Gastrocnemius medialis (tissue), 4 donors: Measurements from ENCODE around the gene ZMIZ2. TPM values are rescaled to one million over a fixed set of nuclear protein-coding genes. Genes with fewer than 3 reads are reported as not detected.
A peak's percentile ranks its signal among the peaks of the same experiment; 100 is the strongest.

Source experiments
- ATAC-seq, 2 donors: fragments of 150-250 bp; one replicate each; pipeline ENCODE4 v1.9.1; 2016
- DNase-seq, 2 donors: peaks; one replicate each; pipeline ENCODE4 v3.0.0-alpha.2; 2019
- H3K27ac ChIP-seq, 4 donors: fragments of 200-600 bp; sonication (generic); 1 replicate in 1 of 4; 2 replicates in 3 of 4; pipeline ENCODE4 v1.5.1; 2016 to 2018; ENCODE audit warnings: mild to moderate bottlenecking in 2 of 4, moderate library complexity in 1 of 4
- H3K27me3 ChIP-seq, 3 donors: fragments of 200-600 bp; sonication (generic) in 2 of 3; 1 replicate in 1 of 3; 2 replicates in 2 of 3; pipeline versions ENCODE4 v1.5.1 to v1.6.0; 2016 to 2019; ENCODE audit warnings: mild to moderate bottlenecking in 1 of 3, moderate library complexity in 1 of 3
- H3K36me3 ChIP-seq, 2 donors: fragments of 200-600 bp; sonication (generic) in 1 of 2; one replicate each; pipeline ENCODE4 v1.5.1; 2017 to 2018
- H3K4me1 ChIP-seq, 2 donors: fragments of 200-600 bp; sonication (generic) in 1 of 2; one replicate each; pipeline ENCODE4 v1.5.1; 2016 to 2017; ENCODE audit warnings: mild to moderate bottlenecking in 2 of 2
- H3K4me3 ChIP-seq, 4 donors: fragments of 200-600 bp; sonication (generic) in 3 of 4; 1 replicate in 1 of 4; 2 replicates in 3 of 4; pipeline ENCODE4 v1.5.1; 2016 to 2019; ENCODE audit warnings: mild to moderate bottlenecking in 2 of 4
- H3K9me3 ChIP-seq, 3 donors: fragments of 200-600 bp; sonication (generic) in 2 of 3; 1 replicate in 1 of 3; 2 replicates in 2 of 3; pipeline ENCODE4 v1.5.1; 2016 to 2019
- CTCF ChIP-seq, 5 experiments: fragments of 450-650 bp in 3 of 5; fragments of 200-600 bp in 2 of 5; sonication (generic) in 2 of 5; IDR thresholded peaks in 4 of 5; conservative IDR thresholded peaks in 1 of 5; 1 replicate in 4 of 5; 2 replicates in 1 of 5; pipeline ENCODE4 v1.5.1; 2016 to 2019; ENCODE audit warnings: antibody characterized with exemption in 5 of 5, mild to moderate bottlenecking in 3 of 5, moderate library complexity in 3 of 5
- POLR2A ChIP-seq, 2 donors: fragments of 450-650 bp; IDR thresholded peaks; one replicate each; pipeline ENCODE4 v1.6.1; 2017; ENCODE audit warnings: antibody characterized with exemption in 2 of 2, mild to moderate bottlenecking in 2 of 2, moderate library complexity in 2 of 2
- in situ Hi-C, 4 donors: fragments of 200-750 bp; cut with MboI; loops; one replicate each; pipeline versions ENCODE4 v1.15.0 to v1.8.0; 2017; ENCODE audit warnings: low sequenced_read_pairs in 4 of 4
- intact Hi-C: fragments of 100-400 bp; cut with DNase I; formaldehyde crosslinking; loops from one replicate; pipeline ENCODE4 v1.15.1; 2023; ENCODE audit warnings: low total_unique reads
- total RNA-seq, 4 donors: library from RNA; depleted of rRNA; stranded (reverse); fragments of >200 nt; gene quantifications; one replicate each; pipeline versions ENCODE4 v1.1.0 to v1.2.3, GENCODE V29; 2016

ZMIZ2 gene
- total RNA-seq, 4 donors from 2014 or later = 10.7 to 19.8 (median 14.0) TPM

- ATAC-seq (no peak), DNase-seq (peak in 1 of 2 donors; percentile 2)
- in situ Hi-C loops (loop anchor here in 1 of 4 donors (25.0 kb wide), 1 partner anchor 118 kb away; the partner anchor contains the start of gene TMED4), intact Hi-C loops (no loop called here)
- TF ChIP-seq POLR2A (IDR thresholded peaks at IDR 0.05) = no peak
- TF ChIP-seq CTCF (IDR thresholded peaks at IDR 0.05 in 4 of 5, conservative IDR thresholded peaks at IDR 0.05 in 1 of 5) = no peak
- Histone ChIP-seq H3K36me3 (peaks cover 1 to 67% of the 10 kb centered on the region in 2 donors), H3K27me3 (no peaks in the 10 kb centered on the region), H3K4me1 (peaks cover 5 to 9% of the 10 kb centered on the region in 2 donors), H3K27ac (peak overlapping the region in 3 of 4 donors; percentile 18 to 78 (median 78)), H3K9me3 (no peaks in the 10 kb centered on the region), H3K4me3 (no peak overlapping the region)
Observed at GRCh38 chr7:44705434-44705833, 43.2 kb upstream of the ZMIZ2 start.

GRCh38 chr7:44706788-44707557 lies 41.7 kb upstream of the ZMIZ2 start:
- DNase-seq = peak; percentile 70 to 85
- in situ Hi-C loops = loop anchor here in 1 of 4 donors (25.0 kb wide), 1 partner anchor 120 kb away; the partner anchor contains the start of gene TMED4
- Histone ChIP-seq H3K27ac (peak overlapping the region; percentile 78 to 80 (median 78)), H3K4me3 (no peak overlapping the region), H3K9me3 (no peaks in the 10 kb centered on the region), H3K27me3 (no peaks in the 10 kb centered on the region), H3K4me1 (peaks cover 5 to 9% of the 10 kb centered on the region in 2 donors), H3K36me3 (peaks cover 0 to 52% of the 10 kb centered on the region in 2 donors)
- TF ChIP-seq POLR2A (IDR thresholded peaks at IDR 0.05) = peak in 1 of 2 donors; percentile 11
- no peak for TF ChIP-seq CTCF (IDR thresholded peaks at IDR 0.05 in 4 of 5, conservative IDR thresholded peaks at IDR 0.05 in 1 of 5)
- intact Hi-C loops = no loop called here
- peak; percentile 84 to 95 for ATAC-seq

GRCh38 chr7:44707558-44708230 lies 41.0 kb upstream of the ZMIZ2 start:
- Histone ChIP-seq H3K36me3 (peaks cover 0 to 44% of the 10 kb centered on the region in 2 donors), H3K27me3 (no peaks in the 10 kb centered on the region), H3K9me3 (no peaks in the 10 kb centered on the region), H3K4me1 (peaks cover 5 to 9% of the 10 kb centered on the region in 2 donors), H3K4me3 (no peak overlapping the region), H3K27ac (peak overlapping the region; percentile 78 to 80 (median 78))
- intact Hi-C loops = no loop called here
- no peak for ATAC-seq
- in situ Hi-C loops = loop anchor here in 1 of 4 donors (25.0 kb wide), 1 partner anchor 120 kb away; the partner anchor contains the start of gene TMED4
- peak in 1 of 2 donors; percentile 32 for DNase-seq
- TF ChIP-seq POLR2A (IDR thresholded peaks at IDR 0.05) (no peak), CTCF (IDR thresholded peaks at IDR 0.05 in 4 of 5, conservative IDR thresholded peaks at IDR 0.05 in 1 of 5) (no peak)

- no peak for TF ChIP-seq CTCF (IDR thresholded peaks at IDR 0.05 in 4 of 5, conservative IDR thresholded peaks at IDR 0.05 in 1 of 5)
- no peak for TF ChIP-seq POLR2A (IDR thresholded peaks at IDR 0.05)
- Histone ChIP-seq H3K36me3 (peaks cover 0 to 36% of the 10 kb centered on the region in 2 donors), H3K4me1 (peaks cover 5 to 11% of the 10 kb centered on the region in 2 donors), H3K27ac (peak overlapping the region in 3 of 4 donors; percentile 78 to 80 (median 79)), H3K9me3 (no peaks in the 10 kb centered on the region), H3K4me3 (no peak overlapping the region), H3K27me3 (no peaks in the 10 kb centered on the region)
- in situ Hi-C loops = loop anchor here in 1 of 4 donors (25.0 kb wide), 1 partner anchor 122 kb away; the partner anchor contains the start of gene TMED4
- DNase-seq = peak in 1 of 2 donors; percentile 20
- no peak for ATAC-seq
- intact Hi-C loops = no loop called here
Observed at GRCh38 chr7:44709011-44709915, 39.4 kb upstream of the ZMIZ2 start.
